K562 (cell line): Measurements from ENCODE around the gene KDM5A. TPM values are rescaled to one million over a fixed set of nuclear protein-coding genes. Genes with fewer than 3 reads are reported as not detected.

Source experiments
- ATAC-seq: fragments of 200-7000 bp; cut with Tn5 transposase; 3 replicates; pipeline ENCODE4 v1.9.1; 2020; ENCODE audit warnings: moderate library complexity
- BruUV-seq: library from RNA; stranded (reverse); fragments of 400-500 nt; replicated peaks from 2 replicates; lab custom pipeline; 2021; lab: Mats Ljungman, UMichigan
- CTCF ChIA-PET: fragments of 300-600 bp; formaldehyde crosslinking; extraction: SDS; loops from one replicate; lab custom pipeline; 2021; ENCODE audit warnings: low intra/inter-chr PET ratio; lab: Yijun Ruan, JAX
- POLR2A ChIA-PET: fragments of 300-600, 350-650 bp; sonication (Branson Sonifier 250); formaldehyde crosslinking; extraction: SDS; loops from one replicate; lab custom pipeline; 2021; ENCODE audit warnings: antibody characterized with exemption, inconsistent platforms; lab: Yijun Ruan, JAX
- DNase-seq, 4 experiments: peaks; one replicate each; pipeline versions ENCODE4 v3.0.0 to v3.0.0-alpha.2; 2011 to 2018; ENCODE audit warnings: low spot score in 3 of 4, mixed read lengths in 3 of 4; ENCODE audit errors: extremely low read depth in 1 of 4
- FAIRE-seq: peaks from 2 replicates; lab custom pipeline; 2011; peaks lifted over from hg19 to GRCh38; lab: Jason Lieb, UNC
- H2AFZ ChIP-seq: 2 replicates; pipeline ENCODE4 v1.6.0; 2011; ENCODE audit warnings: low read depth, low read length, control low read depth, inconsistent platforms
- H3K27ac ChIP-seq: fragments of 200-600 bp; 3 replicates; pipeline ENCODE4 v1.8.0; 2011; ENCODE audit warnings: low read depth, mild to moderate bottlenecking, control low read depth, inconsistent platforms, low read length, moderate library complexity, mixed read lengths; ENCODE audit errors: extremely low read depth
- H3K27me3 ChIP-seq, 2 experiments: fragments of 300-600 bp in 1 of 2; 2 replicates in 1 of 2; 3 replicates in 1 of 2; pipeline versions ENCODE4 v1.6.0 to v1.8.0; 2011; ENCODE audit warnings: inconsistent platforms in 2 of 2, low read length in 2 of 2, mild to moderate bottlenecking in 1 of 2, mixed read lengths in 1 of 2, moderate library complexity in 1 of 2; ENCODE audit not compliant: control insufficient read depth in 2 of 2, insufficient read depth in 2 of 2
- H3K36me3 ChIP-seq: fragments of 300-600 bp; 3 replicates; pipeline ENCODE4 v1.8.0; 2011; ENCODE audit warnings: mild to moderate bottlenecking, low read length, inconsistent platforms; ENCODE audit not compliant: control insufficient read depth, insufficient read depth
- H3K4me1 ChIP-seq, 2 experiments: fragments of 200-600 bp in 1 of 2; replicated peaks in 1 of 2; 2 replicates in 1 of 2; 3 replicates in 1 of 2; pipeline versions ENCODE4 v1.5.1 to v1.8.0; 2011; ENCODE audit warnings: inconsistent platforms in 2 of 2, low read length in 2 of 2, mild to moderate bottlenecking in 1 of 2, mixed read lengths in 1 of 2, moderate library complexity in 1 of 2; ENCODE audit not compliant: control insufficient read depth in 2 of 2, insufficient read depth in 2 of 2
- H3K4me2 ChIP-seq: 2 replicates; pipeline ENCODE4 v1.6.1; 2011; ENCODE audit warnings: low read length, control low read depth, inconsistent platforms, mixed read lengths; ENCODE audit not compliant: insufficient read depth
- H3K4me3 ChIP-seq: fragments of 200-600 bp; sonication (generic), shearing (Covaris generic); 2 replicates; pipeline ENCODE4 v1.5.1; 2016; ENCODE audit warnings: control low read depth, inconsistent platforms
- H3K79me2 ChIP-seq: fragments of 200-600 bp; 3 replicates; pipeline ENCODE4 v1.8.0; 2011; ENCODE audit warnings: low read length, inconsistent platforms; ENCODE audit not compliant: control insufficient read depth, insufficient read depth
- H3K9ac ChIP-seq, 2 experiments: 2 replicates each; pipeline versions ENCODE4 v1.6.0 to v1.6.1; 2011; ENCODE audit warnings: low read depth in 2 of 2, low read length in 2 of 2, control low read depth in 1 of 2, inconsistent platforms in 1 of 2, mild to moderate bottlenecking in 1 of 2, mixed read lengths in 1 of 2; ENCODE audit not compliant: insufficient read depth in 1 of 2
- H3K9me1 ChIP-seq: one replicate; pipeline ENCODE4 v1.6.0; 2011; ENCODE audit warnings: inconsistent platforms, mild to moderate bottlenecking, low read length, moderate library complexity; ENCODE audit not compliant: control insufficient read depth, insufficient read depth
- H3K9me3 ChIP-seq: replicated peaks from 2 replicates; pipeline ENCODE4 v1.5.1; 2011; ENCODE audit warnings: low read depth, low read length, inconsistent platforms; ENCODE audit not compliant: control insufficient read depth, insufficient read depth
- H4K20me1 ChIP-seq: replicated peaks from 2 replicates; pipeline ENCODE4 v1.6.1; 2011; ENCODE audit warnings: low read length, inconsistent platforms, mixed read lengths; ENCODE audit not compliant: control insufficient read depth, insufficient read depth
- ARID1B ChIP-seq: fragments of 450-650 bp; IDR thresholded peaks from 2 replicates; pipeline ENCODE4 v1.6.1; 2016; ENCODE audit warnings: antibody characterized with exemption, mild to moderate bottlenecking, inconsistent platforms
- GTF2F1 ChIP-seq: IDR thresholded peaks from 2 replicates; pipeline ENCODE4 v1.6.1; 2011; ENCODE audit warnings: low read depth, low read length, improper control_type of control experiment
- HMG20A ChIP-seq: fragments of 450-650 bp; formaldehyde crosslinking; conservative IDR thresholded peaks from 2 replicates; pipeline ENCODE4 v1.4.0; 2020; ENCODE audit warnings: mild to moderate bottlenecking, mixed read lengths
- NFYB ChIP-seq: IDR thresholded peaks from 2 replicates; pipeline ENCODE4 v1.6.1; 2011; ENCODE audit warnings: mild to moderate bottlenecking, moderate library complexity; ENCODE audit not compliant: insufficient read length; ENCODE audit errors: extremely low read depth
- NR1H2 ChIP-seq: sonication (generic); formaldehyde crosslinking; IDR thresholded peaks from 2 replicates; pipeline ENCODE4 v1.4.0; 2020; ENCODE audit warnings: mild to moderate bottlenecking, missing genetic modification reagents
- POLR2G ChIP-seq: fragments of 200-400 bp; formaldehyde crosslinking; IDR thresholded peaks from 2 replicates; pipeline ENCODE4 v1.6.1; 2017; ENCODE audit warnings: low read depth, mild to moderate bottlenecking, antibody characterized with exemption, low read length, moderate library complexity
- SUPT5H ChIP-seq: fragments of 450-650 bp; IDR thresholded peaks from 2 replicates; pipeline ENCODE4 v1.6.1; 2016
- TFAP4 ChIP-seq: sonication (generic); formaldehyde crosslinking; IDR thresholded peaks from 2 replicates; pipeline ENCODE4 v1.8.0; 2022; ENCODE audit warnings: missing genetic modification reagents, mild to moderate bottlenecking, moderate library complexity, borderline replicate concordance
- USF2 ChIP-seq: sonication (generic); formaldehyde crosslinking; IDR thresholded peaks from 2 replicates; pipeline ENCODE4 v1.5.0; 2020; ENCODE audit warnings: missing genetic modification reagents
- ZFP30 ChIP-seq: fragments of 250-450 bp; sonication (Bioruptor Pico); IDR thresholded peaks from 2 replicates; pipeline ENCODE4 v1.8.0; 2022; ENCODE audit warnings: moderate library complexity, mild to moderate bottlenecking, inconsistent platforms, borderline replicate concordance
- ZNF121 ChIP-seq: sonication (generic); formaldehyde crosslinking; conservative IDR thresholded peaks from 2 replicates; pipeline ENCODE4 v1.8.0; 2022; ENCODE audit warnings: missing genetic modification reagents
- whole genome bisulfite sequencing: fragments of 100-300 bp; shearing (Covaris generic); methylation state at CpG from one replicate; pipeline ENCODE4 v1.1.6; 2016; ENCODE audit warnings: low coverage, mixed read lengths; ENCODE audit not compliant: insufficient coverage; ENCODE audit errors: missing lambda C conversion rate; 5-methylcytosine and 5-hydroxymethylcytosine counted together
- in situ Hi-C: fragments of 300-500 bp; cut with MboI; formaldehyde crosslinking; loops from 4 replicates; pipeline ENCODE4 v1.15.0; 2018; ENCODE audit warnings: inconsistent platforms, mixed read lengths
- intact Hi-C: fragments of 100-400 bp; cut with micrococcal nuclease; formaldehyde crosslinking; loops from 2 replicates; pipeline ENCODE4 v1.14.2; 2022
- polyA plus RNA-seq, 8 experiments: library from polyadenylated mRNA; depleted of rRNA in 4 of 8; stranded (reverse) in 5 of 8; unstranded in 3 of 8; fragments of >200 nt; fragmentation: Nextera tagmentation in 2 of 8; fragmentation: Illumina TruSeq in 1 of 8; extraction: Ambion mirVana in 2 of 8; extraction: Trizol in 1 of 8; gene quantifications; 2 replicates each; pipeline versions ENCODE4 v1.2.1 to v1.2.3, GENCODE V29; 2011 to 2014; ENCODE audit warnings: inconsistent platforms in 1 of 8, missing spikeins in 1 of 8
- total RNA-seq, 7 experiments: library from RNA; depleted of rRNA in 6 of 7; stranded (reverse); fragments of >200 nt in 6 of 7; fragmentation: Illumina TruSeq in 2 of 7; extraction: Trizol in 2 of 7; gene quantifications; 2 replicates each; pipeline versions ENCODE4 v1.2.1 to v1.2.3, GENCODE V29; 2011 to 2021; ENCODE audit warnings: low replicate concordance in 1 of 7

KDM5A gene
- total and polyA plus RNA-seq, 9 of the 15 experiments (the other 6 are each of a cell fraction or from before 2014, with no cell fraction given) = 5.5 to 35.1 (median 13.1) TPM

GRCh38 chr12:240566-240965 is 148.6 kb downstream of the KDM5A start:
- Histone ChIP-seq H3K79me2 (no peaks in the 10 kb centered on the region), H4K20me1 (no peaks in the 10 kb centered on the region), H3K9ac (no peak overlapping the region), H3K4me1 (no peaks in the 10 kb centered on the region), H3K4me2 (no peak overlapping the region), H2AFZ (no peak overlapping the region), H3K36me3 (no peaks in the 10 kb centered on the region), H3K27ac (no peak overlapping the region), H3K9me3 (0 out of 2 replicates have a peak, but pooled peaks cover 1% of the 10 kb centered on the region), H3K9me1 (no peaks in the 10 kb centered on the region), H3K4me3 (no peak overlapping the region), H3K27me3 (peaks cover 8 to 28% of the 10 kb centered on the region in 2 experiments; a peak in 4 of 5 replicates)
- ChIA-PET CTCF (no interaction called here), POLR2A (no interaction called here)
- ATAC-seq (no peak), DNase-seq (no peak), FAIRE-seq (no peak)
- BruUV-seq = no TSS peak
- 4% methylated on average over 9 of the region's 9 CpGs for WGBS
- in situ Hi-C loops = no loop called here
- intact Hi-C loops = no loop called here
- TF ChIP-seq NR1H2 (CRISPR knock-in tag) (no peak), ARID1B (no peak), SUPT5H (no peak), HMG20A (CRISPR knock-in tag) (no peak), TFAP4 (CRISPR knock-in tag) (no peak), GTF2F1 (no peak), ZFP30 (CRISPR knock-in tag) (no peak), NFYB (no peak), ZNF121 (CRISPR knock-in tag) (no peak), USF2 (CRISPR knock-in tag) (no peak), POLR2G (no peak)
